ENCODE results near the gene CELA3B. TPM values are rescaled to one million over a fixed set of nuclear protein-coding genes. Genes with fewer than 3 reads are reported as not detected.

Gene CELA3B
- total and polyA plus RNA-seq, 10 donors: 0.08 to 1.8 (median 0.49) TPM; not detected in 4

- H3K27me3 ChIP-seq (replicated peaks in 1 of 7): no peaks in the 10 kb centered on the region
- peaks cover 7 to 37% (median 28%) of the 10 kb centered on the region in 6 donors for H3K4me1 ChIP-seq
- 32 to 42% (median 38%) methylated on average over 10 of the region's 10 CpGs for WGBS, 5 donors
- peak in 7 of 11 experiments; percentile 9 to 34 (median 24) for TF ChIP-seq CTCF (IDR thresholded peaks at IDR 0.05 in 8 of 11, conservative IDR thresholded peaks at IDR 0.05 in 3 of 11)
- no peak for TF ChIP-seq POLR2A (IDR thresholded peaks at IDR 0.05)
- peak in 1 of 3 donors; percentile 89 for TF ChIP-seq POLR2AphosphoS5 (IDR thresholded peaks at IDR 0.05)
- no peaks in the 10 kb centered on the region for H3K36me3 ChIP-seq
- no peaks in the 10 kb centered on the region for H3K9me3 ChIP-seq
- peak; percentile 85 for DNase-seq
- H3K4me3 ChIP-seq: peak overlapping the region in 1 of 8 donors; percentile 50
- intact Hi-C loops (cut with DNase I; ENCODE audit: low total_unique reads): no loop called here
- peak overlapping the region; percentile 6 to 92 (median 79) for H3K27ac ChIP-seq
Observed at GRCh38 chr1:22018583-22019559, 42.0 kb downstream of the CELA3B start.

DNA sequence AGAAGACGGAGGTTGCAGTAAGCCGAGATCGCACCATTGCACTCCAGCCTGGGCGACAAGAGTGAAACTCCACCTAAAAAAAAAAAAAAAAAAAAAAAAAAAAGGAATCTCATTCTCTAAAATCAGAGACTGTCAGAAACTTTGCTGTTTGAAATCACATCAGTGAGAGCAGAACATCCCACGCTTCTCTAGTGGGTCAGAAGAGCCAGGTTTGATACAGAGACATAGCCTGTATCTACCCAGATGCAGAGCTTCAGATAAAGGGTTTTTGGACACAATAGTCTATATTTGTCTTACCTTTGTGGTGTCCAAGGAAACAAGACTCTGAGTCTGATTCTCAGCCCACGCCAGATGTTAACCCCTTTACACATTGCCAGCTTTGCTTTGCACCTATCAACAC is 44.2 kb downstream of the CELA3B start:
- no peak overlapping the region for H3K27ac ChIP-seq
- no peak for DNase-seq
- intact Hi-C loops (cut with DNase I; ENCODE audit: low total_unique reads): no loop called here
- 91 to 99% (median 93%) methylated on average over 6 of the region's 6 CpGs for WGBS, 5 donors
- no peak for TF ChIP-seq CTCF (IDR thresholded peaks at IDR 0.05 in 8 of 11, conservative IDR thresholded peaks at IDR 0.05 in 3 of 11)
- no peak for TF ChIP-seq POLR2A (IDR thresholded peaks at IDR 0.05)
- TF ChIP-seq POLR2AphosphoS5 (IDR thresholded peaks at IDR 0.05): no peak
- no peaks in the 10 kb centered on the region for H3K9me3 ChIP-seq
- peaks cover 7 to 53% (median 39%) of the 10 kb centered on the region in 6 donors for H3K4me1 ChIP-seq
- H3K27me3 ChIP-seq (replicated peaks in 1 of 7): no peaks in the 10 kb centered on the region
- no peaks in the 10 kb centered on the region for H3K36me3 ChIP-seq
- H3K4me3 ChIP-seq: no peak overlapping the region

DNA sequence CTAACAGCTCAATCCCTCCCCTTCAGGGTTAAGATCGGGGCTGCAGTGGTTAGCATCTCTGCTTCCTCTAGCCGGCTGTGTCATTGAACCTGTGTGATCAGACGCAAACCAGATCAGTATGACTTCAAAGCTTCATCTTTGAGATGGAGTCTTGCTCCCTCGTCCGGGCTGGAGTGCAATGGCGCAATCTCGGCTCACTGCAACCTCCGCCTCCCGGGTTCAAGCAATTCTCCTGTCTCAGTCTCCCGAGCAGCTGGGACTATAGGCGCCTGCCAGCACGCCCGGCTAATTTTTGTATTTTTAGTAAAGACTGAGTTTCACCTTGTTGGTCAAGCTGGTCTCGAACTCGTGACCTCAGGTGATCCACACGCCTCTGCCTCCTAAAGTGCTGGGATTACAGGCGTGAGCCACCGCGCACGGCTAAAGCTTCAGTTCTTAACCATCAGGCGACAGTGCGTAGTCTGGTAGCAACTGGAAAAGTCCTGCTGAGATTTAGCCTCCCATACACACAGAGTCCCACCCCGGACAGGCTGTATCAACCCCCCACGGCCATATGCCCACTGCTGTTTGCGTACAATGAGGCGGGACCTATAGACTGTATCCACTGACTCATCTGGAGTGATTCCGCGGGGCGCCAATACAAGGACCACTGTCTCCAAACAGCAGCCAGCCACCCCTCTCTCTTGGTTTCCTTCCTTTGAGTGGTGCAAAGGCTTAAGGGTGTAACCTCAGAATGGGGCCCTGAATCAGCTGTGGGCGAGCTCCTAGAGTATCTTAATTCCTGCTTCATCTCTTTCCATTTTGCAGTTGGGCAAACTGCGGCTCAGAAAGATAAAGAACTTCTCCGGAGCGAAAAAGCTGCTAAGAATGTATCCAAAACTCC is 47.9 kb downstream of the CELA3B start:
- TF ChIP-seq CTCF (IDR thresholded peaks at IDR 0.05 in 8 of 11, conservative IDR thresholded peaks at IDR 0.05 in 3 of 11): peak in 4 of 11 experiments; percentile 13 to 20 (median 18)
- TF ChIP-seq POLR2A (IDR thresholded peaks at IDR 0.05): peak in 1 of 3 donors; percentile 8
- TF ChIP-seq POLR2AphosphoS5 (IDR thresholded peaks at IDR 0.05): no peak
- H3K4me3 ChIP-seq: peak overlapping the region; percentile 66 to 95 (median 84)
- no peaks in the 10 kb centered on the region for H3K27me3 ChIP-seq (replicated peaks in 1 of 7)
- H3K36me3 ChIP-seq: no peaks in the 10 kb centered on the region
- H3K9me3 ChIP-seq: no peaks in the 10 kb centered on the region
- peak; percentile 89 for DNase-seq
- peaks cover 0 to 54% (median 31%) of the 10 kb centered on the region in 6 donors for H3K4me1 ChIP-seq
- H3K27ac ChIP-seq: peak overlapping the region; percentile 97 to 100 (median 99)
- 1 to 3% (median 1%) methylated on average over 29 to 33 of the region's 33 CpGs for WGBS, 5 donors
- intact Hi-C loops (cut with DNase I; ENCODE audit: low total_unique reads): no loop called here
